KG1 (cell line): ENCODE measurements around the gene KRT12.

ENCODE experiments used
- DNase-seq: peaks from one replicate; lab custom pipeline; 2025; lab: John Stamatoyannopoulos, UW

The KRT12 gene

GRCh38 chr17:40843242-40843641 is 23.8 kb downstream of the KRT12 start:
- DNase-seq, result no peak

- DNase-seq, result no peak
Measured at GRCh38 chr17:40841246-40841645, 25.8 kb downstream of the KRT12 start.

- DNase-seq, result no peak
Measured at GRCh38 chr17:40839194-40839593, 27.8 kb downstream of the KRT12 start.

GRCh38 chr17:40836020-40836419 is 31.0 kb downstream of the KRT12 start:
- no peak for DNase-seq

DNA sequence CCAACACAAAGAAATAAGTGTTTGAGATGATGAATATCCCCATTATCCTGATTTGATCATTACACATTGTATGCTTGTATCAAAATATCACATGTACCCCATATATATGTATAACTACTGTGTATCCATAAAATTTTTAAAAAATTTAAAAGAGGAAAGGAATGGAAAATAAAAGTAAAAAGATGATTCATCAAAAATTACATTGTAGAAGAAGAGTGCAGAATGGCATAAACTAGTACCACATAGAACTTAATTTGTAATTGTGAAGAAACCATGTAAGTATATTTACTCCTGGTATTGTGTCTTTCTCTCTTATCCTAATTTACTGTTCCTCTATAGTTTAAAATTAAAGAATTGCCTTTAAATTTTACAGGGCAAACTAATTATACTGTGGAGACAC is 33.1 kb downstream of the KRT12 start:
- no peak for DNase-seq

- DNase-seq, result no peak
Measured at GRCh38 chr17:40832840-40833239, 34.2 kb downstream of the KRT12 start.

GRCh38 chr17:40830085-40830776 is 36.8 kb downstream of the KRT12 start:
- DNase-seq, result no peak

DNA sequence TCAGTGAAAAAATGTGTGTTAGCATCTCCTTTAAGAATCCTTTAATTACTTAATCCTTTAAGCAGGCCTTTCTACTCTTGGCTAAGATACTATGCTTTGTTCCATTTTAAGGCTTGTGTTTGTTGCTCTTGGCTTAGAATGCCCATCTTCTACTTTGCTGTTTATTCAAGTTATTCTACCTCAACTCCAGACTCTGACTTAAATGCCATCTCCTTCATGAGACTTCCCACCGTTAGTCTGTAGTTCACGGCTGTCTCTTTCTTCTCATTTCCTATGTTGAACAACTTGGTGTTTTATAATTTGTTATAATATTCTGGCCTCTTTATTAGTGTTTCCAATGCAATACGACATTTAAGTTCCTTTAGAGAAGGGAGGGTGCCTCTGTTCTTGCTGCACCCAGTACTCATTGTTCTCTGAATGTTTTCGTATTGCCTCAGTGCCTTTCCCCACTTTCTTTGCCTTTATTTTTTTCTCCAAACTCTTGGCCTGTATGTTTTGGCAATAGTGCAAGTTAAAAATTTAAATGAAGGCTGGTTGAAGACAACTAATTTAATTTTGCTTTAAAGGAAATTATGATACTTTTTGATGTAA is 38.5 kb downstream of the KRT12 start:
- DNase-seq, result no peak

- no peak for DNase-seq
Measured at GRCh38 chr17:40827746-40828453, 39.1 kb downstream of the KRT12 start.

DNA sequence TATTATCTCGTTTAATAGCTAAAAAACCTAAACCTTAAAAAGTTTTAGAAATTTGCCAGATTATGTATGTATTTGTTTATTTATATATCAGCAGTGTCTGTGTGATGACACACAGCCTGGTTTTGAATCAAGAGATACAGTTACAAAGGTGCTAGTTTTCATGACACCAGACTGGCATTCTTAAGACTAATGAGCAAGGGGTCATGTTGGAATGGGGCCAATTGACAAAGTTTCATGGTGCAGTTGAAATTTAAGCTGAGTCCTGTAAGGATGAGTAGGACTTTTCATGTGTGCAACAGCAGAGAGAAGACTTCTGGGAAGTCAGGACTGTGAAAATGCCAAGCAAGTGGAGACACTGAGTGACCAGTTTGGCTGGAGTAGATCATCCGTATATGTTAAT is 41.4 kb downstream of the KRT12 start:
- DNase-seq, result no peak

- no peak for DNase-seq
Measured at GRCh38 chr17:40824015-40824832, 42.8 kb downstream of the KRT12 start.

DNA sequence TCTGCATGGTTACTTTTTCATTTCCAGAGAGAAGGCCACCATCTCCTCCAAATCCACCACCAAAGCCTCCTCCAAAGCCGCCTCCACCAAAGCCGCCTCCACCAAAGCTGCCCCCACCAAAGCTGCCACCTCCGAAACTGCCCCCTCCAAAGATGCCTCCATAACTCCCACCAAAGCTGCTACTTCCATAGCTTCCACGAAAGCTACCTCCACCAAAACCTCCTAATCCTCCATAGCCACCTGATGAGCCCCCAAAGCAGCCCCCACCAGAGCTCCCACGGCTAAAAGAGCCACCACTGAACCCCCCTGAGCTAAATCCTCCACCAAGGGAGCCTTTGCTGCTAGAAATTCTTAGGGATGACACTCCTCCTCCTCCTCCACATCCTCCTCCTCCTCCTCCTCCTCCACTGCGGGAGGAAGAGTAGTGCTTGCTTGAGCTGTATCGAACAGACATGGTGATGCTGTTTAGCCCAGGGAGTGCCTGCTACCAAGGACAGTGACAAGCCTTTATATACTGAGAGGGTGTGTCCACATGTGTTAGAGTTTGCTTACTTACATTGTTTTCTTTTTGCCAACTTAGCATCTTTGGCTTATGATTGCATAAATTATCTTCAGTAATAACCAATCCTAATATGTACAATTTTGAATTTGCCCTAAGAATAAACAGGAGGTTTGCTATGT is 44.8 kb downstream of the KRT12 start, which contains the start of gene KRT10:
TSS of gene KRT10 (minus strand) at position 483 of the 681 bp plus-strand sequence. CDS start at position 454, 29 bp downstream.
- DNase-seq, result no peak

GRCh38 chr17:40821536-40821935 is 45.5 kb downstream of the KRT12 start:
- DNase-seq, result no peak

DNA sequence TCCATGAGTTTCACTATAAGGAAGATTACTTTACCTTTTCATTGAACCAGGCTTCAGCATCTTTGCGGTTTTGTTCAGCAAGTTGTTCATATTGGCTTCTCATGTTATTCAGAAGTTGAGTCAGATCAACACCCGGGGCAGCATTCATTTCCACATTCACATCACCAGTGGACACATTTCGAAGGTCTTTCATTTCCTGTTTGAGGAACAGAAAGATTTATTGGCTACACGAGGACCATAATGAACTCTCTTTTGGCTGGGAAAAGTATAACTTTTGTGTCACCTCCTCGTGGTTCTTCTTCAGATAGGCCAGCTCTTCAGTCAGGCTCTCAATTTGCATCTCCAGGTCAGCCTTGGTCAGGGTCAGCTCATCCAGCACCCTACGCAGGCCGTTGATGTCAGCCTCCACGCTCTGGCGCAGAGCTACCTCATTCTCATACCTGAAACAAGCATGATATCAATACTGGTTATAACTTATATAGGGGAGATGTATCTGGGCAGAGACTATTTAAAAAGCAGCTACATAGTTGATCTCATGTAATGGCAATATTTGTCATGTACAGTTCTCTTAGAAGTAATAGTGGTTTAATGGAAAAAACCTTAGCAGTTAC is 46.7 kb downstream of the KRT12 start:
- DNase-seq, result no peak

DNA sequence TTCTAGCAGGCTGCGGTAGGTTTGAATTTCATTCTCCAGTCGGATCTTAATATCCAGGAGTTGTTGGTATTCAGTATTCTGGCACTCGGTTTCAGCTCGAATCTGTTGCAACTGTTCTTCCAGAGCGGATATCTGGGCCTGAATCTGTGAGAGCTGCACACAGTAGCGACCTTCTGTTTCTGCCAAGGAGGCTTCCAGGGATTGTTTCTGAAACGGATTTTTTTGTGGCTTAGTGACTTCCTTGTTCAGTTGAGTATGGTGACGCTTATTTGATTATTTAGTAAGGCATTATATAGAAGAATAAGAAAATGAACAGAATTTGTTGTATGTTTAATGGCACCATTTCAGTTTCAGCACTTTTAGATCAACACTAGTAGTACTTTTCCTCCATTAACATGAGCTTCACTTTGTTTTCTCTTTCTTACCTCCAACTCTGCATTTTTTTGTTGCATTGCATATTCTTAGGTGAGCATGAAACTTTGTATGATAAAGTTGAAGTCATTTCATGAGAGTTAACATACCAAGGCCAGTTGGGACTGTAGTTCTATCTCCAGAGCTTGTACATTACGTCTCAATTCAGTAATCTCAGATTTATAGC is 47.4 kb downstream of the KRT12 start:
- no peak for DNase-seq

DNA sequence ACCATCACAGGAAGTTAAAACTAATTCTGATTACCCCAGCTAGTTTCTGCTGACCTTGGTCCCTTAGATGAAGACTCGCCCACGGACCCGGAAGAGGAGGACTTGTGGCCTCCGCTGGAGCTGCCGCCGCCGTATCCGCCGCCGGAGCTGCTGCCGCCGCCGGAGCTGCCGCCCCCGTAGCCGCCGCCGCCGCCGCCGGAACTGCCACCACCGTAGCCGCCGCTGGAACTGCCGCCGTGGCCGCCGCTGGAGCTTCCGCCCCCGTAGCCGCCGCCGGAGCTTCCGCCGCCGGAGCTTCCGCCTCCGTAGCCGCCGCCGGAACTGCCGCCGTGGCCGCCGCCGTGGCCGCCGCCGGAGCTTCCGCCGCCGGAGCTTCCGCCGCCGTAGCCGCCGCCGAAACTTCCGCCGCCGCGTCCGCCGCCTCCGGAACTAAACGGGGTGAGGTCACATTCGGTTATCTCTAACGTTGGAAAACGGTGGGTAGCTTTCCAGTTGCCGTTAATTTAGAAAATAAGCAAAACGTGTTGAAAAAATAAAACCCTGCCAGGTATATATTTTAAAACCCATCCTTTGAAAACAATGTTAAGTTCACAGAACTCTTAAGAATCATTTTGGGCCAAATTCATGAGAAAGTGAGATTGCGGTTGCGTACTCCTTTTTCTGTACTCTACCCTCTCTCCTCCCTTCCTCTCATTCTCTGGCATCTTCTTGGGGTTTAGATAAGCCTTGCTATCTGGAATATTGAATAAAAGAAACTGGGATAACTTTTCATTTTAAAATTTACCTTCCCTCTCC is 48.1 kb downstream of the KRT12 start:
- peak; percentile 75 for DNase-seq

- DNase-seq, result no peak
Measured at GRCh38 chr17:40818343-40818732, 48.7 kb downstream of the KRT12 start.

GRCh38 chr17:40817103-40817682 is 49.8 kb downstream of the KRT12 start:
- no peak for DNase-seq

DNA sequence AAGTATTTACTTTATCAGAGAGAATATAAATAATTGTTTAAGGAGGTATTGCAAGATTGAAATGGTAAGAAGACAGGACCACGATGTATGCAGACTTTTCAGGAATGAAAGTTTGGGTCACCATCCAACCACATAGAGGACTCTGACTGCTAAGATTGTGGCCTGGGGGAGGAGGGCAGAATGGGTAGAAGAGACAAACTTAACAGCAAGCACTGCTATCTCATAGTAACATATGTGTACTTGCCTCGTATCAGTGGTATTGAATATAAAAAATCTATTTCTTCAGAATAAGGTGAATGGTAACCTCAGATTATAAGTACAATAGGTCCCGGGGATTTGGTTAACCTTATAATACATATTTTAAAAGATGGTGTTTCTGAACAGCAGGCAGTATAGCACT is 50.5 kb downstream of the KRT12 start:
- no peak for DNase-seq

DNA sequence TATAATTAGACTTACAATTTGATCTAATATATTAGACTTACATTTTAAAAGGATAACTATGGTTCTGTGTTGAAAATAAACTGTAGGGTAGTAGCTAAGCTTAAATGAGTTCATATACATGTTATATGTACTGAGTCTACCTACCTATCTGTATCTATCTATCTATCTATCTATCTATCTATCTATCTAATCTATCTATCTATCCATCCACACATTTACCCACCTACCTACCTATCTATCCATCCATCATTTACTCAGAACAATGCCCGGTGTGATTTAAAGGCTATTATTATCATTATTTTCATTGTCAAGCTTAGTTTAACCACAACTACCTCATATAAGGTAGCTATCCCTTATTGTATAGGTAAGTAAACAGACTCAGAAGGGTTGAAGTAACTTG is 51.6 kb downstream of the KRT12 start:
- DNase-seq, result no peak
